Esophagus squamous epithelium (tissue), 4 donors: ENCODE results near the gene LSP1.

Experiments
- POLR2A ChIP-seq, 4 donors: fragments of 450-650 bp; IDR thresholded peaks; one replicate each; pipeline ENCODE4 v1.6.1; 2017; ENCODE audit warnings: antibody characterized with exemption in 4 of 4, mild to moderate bottlenecking in 4 of 4, moderate library complexity in 3 of 4
- TF ChIP-seq, protein P1 (sequence below), 6 experiments: fragments of 450-650 bp in 4 of 6; fragments of 200-600 bp in 2 of 6; sonication (generic) in 2 of 6; IDR thresholded peaks; one replicate each; pipeline ENCODE4 v1.5.1; 2016 to 2019; ENCODE audit warnings: antibody characterized with exemption in 6 of 6, mild to moderate bottlenecking in 4 of 6, moderate library complexity in 4 of 6

DNA sequence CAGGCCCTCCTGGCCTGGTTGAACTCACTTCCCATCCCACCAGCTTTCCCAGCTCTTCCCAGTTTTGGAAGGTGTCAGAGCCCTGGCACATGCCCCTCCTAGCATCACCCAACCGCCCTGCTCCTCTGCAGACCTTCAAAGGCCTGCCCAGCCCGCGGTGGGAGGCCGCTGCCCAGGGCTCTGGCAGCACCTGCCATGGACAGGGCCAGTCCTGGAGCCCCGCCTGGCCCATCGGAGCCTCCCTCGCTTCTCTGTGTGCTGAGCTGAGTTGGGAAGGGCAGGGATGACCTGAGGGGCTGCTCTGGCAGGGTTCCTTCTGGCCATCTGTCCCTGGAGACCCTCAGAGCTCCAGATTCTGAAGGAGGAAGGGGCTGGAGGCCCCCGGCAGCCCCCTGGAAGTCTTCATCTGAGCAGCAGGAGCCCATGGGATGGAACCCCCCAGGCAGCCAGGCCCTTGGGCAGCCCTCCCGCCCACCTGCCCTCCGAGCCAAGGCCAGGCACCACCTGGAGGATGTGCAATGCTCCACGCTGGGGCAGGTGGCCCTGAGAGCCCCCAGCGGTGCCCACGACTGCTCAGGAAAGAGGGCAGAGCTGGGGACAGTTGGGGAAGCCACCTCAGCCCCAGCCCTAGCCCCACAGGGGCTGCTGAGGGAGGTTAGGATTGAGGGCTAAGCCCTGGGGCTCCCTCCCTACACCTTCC is 3.6 kb downstream of the LSP1 start:
- TF ChIP-seq, protein P1, sequence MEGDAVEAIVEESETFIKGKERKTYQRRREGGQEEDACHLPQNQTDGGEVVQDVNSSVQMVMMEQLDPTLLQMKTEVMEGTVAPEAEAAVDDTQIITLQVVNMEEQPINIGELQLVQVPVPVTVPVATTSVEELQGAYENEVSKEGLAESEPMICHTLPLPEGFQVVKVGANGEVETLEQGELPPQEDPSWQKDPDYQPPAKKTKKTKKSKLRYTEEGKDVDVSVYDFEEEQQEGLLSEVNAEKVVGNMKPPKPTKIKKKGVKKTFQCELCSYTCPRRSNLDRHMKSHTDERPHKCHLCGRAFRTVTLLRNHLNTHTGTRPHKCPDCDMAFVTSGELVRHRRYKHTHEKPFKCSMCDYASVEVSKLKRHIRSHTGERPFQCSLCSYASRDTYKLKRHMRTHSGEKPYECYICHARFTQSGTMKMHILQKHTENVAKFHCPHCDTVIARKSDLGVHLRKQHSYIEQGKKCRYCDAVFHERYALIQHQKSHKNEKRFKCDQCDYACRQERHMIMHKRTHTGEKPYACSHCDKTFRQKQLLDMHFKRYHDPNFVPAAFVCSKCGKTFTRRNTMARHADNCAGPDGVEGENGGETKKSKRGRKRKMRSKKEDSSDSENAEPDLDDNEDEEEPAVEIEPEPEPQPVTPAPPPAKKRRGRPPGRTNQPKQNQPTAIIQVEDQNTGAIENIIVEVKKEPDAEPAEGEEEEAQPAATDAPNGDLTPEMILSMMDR (IDR thresholded peaks at IDR 0.05): no peak
- no peak for TF ChIP-seq POLR2A (IDR thresholded peaks at IDR 0.05)
